OCI-LY3 (cell line): ENCODE data around the gene CDIP1.

ENCODE experiments used
- H2AFZ ChIP-seq: fragments of 200-600, 300-600 bp; shearing (Covaris generic); 2 replicates; pipeline ENCODE4 v1.6.0; 2014; ENCODE audit warnings: antibody characterized with exemption, low read depth, low read length
- H3K27ac ChIP-seq: fragments of 200-600, 300-600 bp; sonication (generic); 2 replicates; pipeline ENCODE4 v1.5.1; 2014; ENCODE audit warnings: mild to moderate bottlenecking, low read length, moderate library complexity, mixed read lengths
- H3K27me3 ChIP-seq: fragments of 200-600, 300-600 bp; sonication (generic); 2 replicates; pipeline ENCODE4 v1.6.1; 2014; ENCODE audit warnings: low read depth, low read length, mixed read lengths
- H3K36me3 ChIP-seq: fragments of 200-600, 300-600 bp; sonication (generic); replicated peaks from 2 replicates; pipeline ENCODE3; 2014; ENCODE audit warnings: low read depth, low read length, mixed read lengths
- H3K4me1 ChIP-seq: fragments of 300-600, 200-600 bp; sonication (generic); 2 replicates; pipeline ENCODE4 v1.6.1; 2014; ENCODE audit warnings: low read length, mixed read lengths
- H3K4me2 ChIP-seq: fragments of 200-600, 300-600 bp; sonication (generic); 2 replicates; pipeline ENCODE4 v1.6.1; 2014; ENCODE audit warnings: low read length, mixed read lengths
- H3K4me3 ChIP-seq: fragments of 300-600, 200-600 bp; sonication (generic); 2 replicates; pipeline ENCODE4 v1.5.1; 2014; ENCODE audit warnings: antibody characterized with exemption, mild to moderate bottlenecking, low read length, moderate library complexity
- H3K79me2 ChIP-seq: fragments of 300-600, 200-600 bp; shearing (Covaris generic); 2 replicates; pipeline ENCODE4 v1.6.1; 2014; ENCODE audit warnings: mild to moderate bottlenecking, low read length, mixed read lengths
- H3K9ac ChIP-seq: fragments of 300-600, 200-600 bp; shearing (Covaris generic); 2 replicates; pipeline ENCODE4 v1.6.0; 2014; ENCODE audit warnings: mild to moderate bottlenecking, low read length, moderate library complexity
- H3K9me3 ChIP-seq: fragments of 200-600, 300-600 bp; shearing (Covaris generic); 2 replicates; pipeline ENCODE4 v1.6.1; 2014; ENCODE audit warnings: low read length, mixed read lengths; ENCODE audit not compliant: insufficient read depth
- H4K20me1 ChIP-seq: fragments of 200-600, 300-600 bp; sonication (generic); 2 replicates; pipeline ENCODE4 v1.6.1; 2016; ENCODE audit warnings: low read length, mixed read lengths; ENCODE audit not compliant: insufficient read depth
- CTCF ChIP-seq: fragments of 200-600, 300-600 bp; sonication (generic); IDR thresholded peaks from 2 replicates; pipeline ENCODE4 v1.5.1; 2014; ENCODE audit warnings: antibody characterized with exemption, low read length, low read depth
- EZH2phosphoT487 ChIP-seq: fragments of 200-600 bp; shearing (Covaris generic); IDR thresholded peaks from 2 replicates; pipeline ENCODE4 v1.6.1; 2018; ENCODE audit warnings: antibody characterized with exemption, mixed run types, low read depth

The CDIP1 gene

GRCh38 chr16:4501071-4501478, 37.5 kb downstream of the CDIP1 start:
- peaks cover 16% of the 10 kb centered on the region; the same call in 1 of the 2 replicates for H4K20me1 ChIP-seq
- no peaks in the 10 kb centered on the region for H3K9me3 ChIP-seq
- H3K4me1 ChIP-seq, result peaks cover 14% of the 10 kb centered on the region
- TF ChIP-seq EZH2phosphoT487 (no peak), CTCF (no peak)
- H3K4me3 ChIP-seq, result no peak overlapping the region
- no peak overlapping the region for H3K4me2 ChIP-seq
- peaks cover 34% of the 10 kb centered on the region for H3K79me2 ChIP-seq
- H2AFZ ChIP-seq, result no peak overlapping the region
- H3K27ac ChIP-seq, result no peak overlapping the region
- peaks cover 10% of the 10 kb centered on the region for H3K36me3 ChIP-seq
- no peak overlapping the region for H3K9ac ChIP-seq
- no peaks in the 10 kb centered on the region for H3K27me3 ChIP-seq

- H3K4me2 ChIP-seq, result no peak overlapping the region
- H3K27ac ChIP-seq, result no peak overlapping the region
- H3K9ac ChIP-seq, result no peak overlapping the region
Observed at GRCh38 chr16:4500272-4500671, 38.3 kb downstream of the CDIP1 start.

GRCh38 chr16:4499196-4499555, 39.4 kb downstream of the CDIP1 start:
- peaks cover 44% of the 10 kb centered on the region for H3K79me2 ChIP-seq
- TF ChIP-seq CTCF (no peak), EZH2phosphoT487 (no peak)
- no peaks in the 10 kb centered on the region for H3K9me3 ChIP-seq

More at GRCh38 chr16:4500272-4500671, 38.3 kb downstream of the CDIP1 start:
- Histone ChIP-seq H3K79me2 (peaks cover 36% of the 10 kb centered on the region), H3K36me3 (peaks cover 9% of the 10 kb centered on the region), H3K4me3 (no peak overlapping the region), H2AFZ (no peak overlapping the region), H3K9me3 (no peaks in the 10 kb centered on the region), H3K4me1 (peaks cover 6% of the 10 kb centered on the region), H4K20me1 (peaks cover 16% of the 10 kb centered on the region; the same call in 1 of the 2 replicates), H3K27me3 (no peaks in the 10 kb centered on the region)
- TF ChIP-seq CTCF, result no peak
- TF ChIP-seq EZH2phosphoT487, result no peak

GRCh38 chr16:4498546-4499195, 39.9 kb downstream of the CDIP1 start:
- H3K79me2 ChIP-seq, result peaks cover 40% of the 10 kb centered on the region
- no peak overlapping the region for H2AFZ ChIP-seq
- H3K4me3 ChIP-seq, result no peak overlapping the region
- no peaks in the 10 kb centered on the region for H3K27me3 ChIP-seq
- no peak overlapping the region for H3K9ac ChIP-seq
- peaks cover 9% of the 10 kb centered on the region for H3K36me3 ChIP-seq
- no peaks in the 10 kb centered on the region for H3K4me1 ChIP-seq
- H3K9me3 ChIP-seq, result no peaks in the 10 kb centered on the region
- H4K20me1 ChIP-seq, result peaks cover 22% of the 10 kb centered on the region; the same call in 1 of the 2 replicates
- H3K27ac ChIP-seq, result no peak overlapping the region
- H3K4me2 ChIP-seq, result no peak overlapping the region
- TF ChIP-seq CTCF (no peak), EZH2phosphoT487 (no peak)

More at GRCh38 chr16:4499196-4499555, 39.4 kb downstream of the CDIP1 start:
- peaks cover 22% of the 10 kb centered on the region; the same call in 1 of the 2 replicates for H4K20me1 ChIP-seq
- H2AFZ ChIP-seq, result no peak overlapping the region
- peaks cover 9% of the 10 kb centered on the region for H3K36me3 ChIP-seq
- H3K9ac ChIP-seq, result no peak overlapping the region
- H3K27ac ChIP-seq, result no peak overlapping the region
- H3K27me3 ChIP-seq, result no peaks in the 10 kb centered on the region
- no peak overlapping the region for H3K4me3 ChIP-seq
- H3K4me2 ChIP-seq, result no peak overlapping the region
- H3K4me1 ChIP-seq, result no peaks in the 10 kb centered on the region
